Loucy (cell line): ENCODE results near the gene GPR156.

Source experiments
- H2AFZ ChIP-seq: fragments of 200-600 bp; sonication (generic); 2 replicates; pipeline ENCODE4 v1.6.0; 2016; ENCODE audit warnings: antibody characterized with exemption, mild to moderate bottlenecking, low read length, moderate library complexity
- H3F3A ChIP-seq: fragments of 200-600 bp; 2 replicates; pipeline ENCODE4 v1.6.0; 2016; ENCODE audit warnings: antibody characterized with exemption, low read depth, mild to moderate bottlenecking
- H3K27me3 ChIP-seq: fragments of 200-600 bp; sonication (generic); 2 replicates; pipeline ENCODE4 v1.6.1; 2014; ENCODE audit warnings: low read length, mild to moderate bottlenecking; ENCODE audit not compliant: insufficient read depth, poor library complexity, severe bottlenecking
- H3K36me3 ChIP-seq: fragments of 200-600 bp; sonication (generic); 2 replicates; pipeline ENCODE4 v1.6.1; 2016; ENCODE audit warnings: low read length; ENCODE audit not compliant: insufficient read depth
- H3K4me1 ChIP-seq: fragments of 200-600 bp; sonication (generic); 2 replicates; pipeline ENCODE4 v1.5.1; 2014; ENCODE audit warnings: low read length, mild to moderate bottlenecking; ENCODE audit not compliant: insufficient read depth, poor library complexity, severe bottlenecking
- H3K4me2 ChIP-seq: fragments of 200-600 bp; sonication (generic); 2 replicates; pipeline ENCODE4 v1.6.0; 2014; ENCODE audit warnings: antibody characterized with exemption, low read length, low read depth, mild to moderate bottlenecking; ENCODE audit not compliant: poor library complexity, severe bottlenecking
- H3K4me3 ChIP-seq: fragments of 200-600 bp; sonication (generic); 2 replicates; pipeline ENCODE4 v1.5.1; 2014; ENCODE audit warnings: low read length, mild to moderate bottlenecking, mixed read lengths; ENCODE audit not compliant: poor library complexity, severe bottlenecking
- H3K79me2 ChIP-seq: fragments of 200-600 bp; sonication (generic); 2 replicates; pipeline ENCODE4 v1.6.1; 2014; ENCODE audit warnings: low read length; ENCODE audit not compliant: insufficient read depth
- H3K9ac ChIP-seq: fragments of 200-600 bp; sonication (generic); 2 replicates; pipeline ENCODE4 v1.6.0; 2014; ENCODE audit warnings: mild to moderate bottlenecking, low read depth, low read length, moderate library complexity; ENCODE audit not compliant: poor library complexity, severe bottlenecking
- H3K9me2 ChIP-seq: fragments of 200-600 bp; sonication (generic); replicated peaks from 2 replicates; pipeline ENCODE4 v1.6.1; 2016; ENCODE audit warnings: low read depth, low read length, mixed read lengths
- H3K9me3 ChIP-seq: fragments of 200-600 bp; sonication (generic); 2 replicates; pipeline ENCODE4 v1.6.1; 2014; ENCODE audit warnings: mild to moderate bottlenecking, antibody characterized with exemption, low read length, low read depth; ENCODE audit not compliant: insufficient read depth
- H4K20me1 ChIP-seq: fragments of 200-600 bp; sonication (generic); 2 replicates; pipeline ENCODE4 v1.6.0; 2014; ENCODE audit warnings: antibody characterized with exemption, low read length, mild to moderate bottlenecking; ENCODE audit not compliant: insufficient read depth, poor library complexity, severe bottlenecking
- CTCF ChIP-seq: fragments of 200-600 bp; sonication (generic); conservative IDR thresholded peaks from 2 replicates; pipeline ENCODE4 v1.5.1; 2014; ENCODE audit warnings: mild to moderate bottlenecking, antibody characterized with exemption, low read length
- EZH2phosphoT487 ChIP-seq: fragments of 200-600 bp; IDR thresholded peaks from 2 replicates; pipeline ENCODE4 v1.6.1; 2018; ENCODE audit warnings: antibody characterized with exemption, mild to moderate bottlenecking, moderate library complexity, borderline replicate concordance

The GPR156 gene

GRCh38 chr3:120281261-120281660 lies 3.8 kb downstream of the GPR156 start:
- Histone ChIP-seq H3K4me2 (no peak overlapping the region), H3F3A (no peaks in the 10 kb centered on the region), H3K4me3 (no peak overlapping the region), H3K9me2 (no peaks in the 10 kb centered on the region), H3K9ac (no peak overlapping the region), H3K27me3 (peaks cover 5% of the 10 kb centered on the region), H3K9me3 (no peaks in the 10 kb centered on the region), H3K79me2 (no peaks in the 10 kb centered on the region), H3K4me1 (no peaks in the 10 kb centered on the region), H3K36me3 (no peaks in the 10 kb centered on the region), H4K20me1 (no peaks in the 10 kb centered on the region), H2AFZ (no peak overlapping the region)
- TF ChIP-seq EZH2phosphoT487 (no peak), CTCF (no peak)

GRCh38 chr3:120280566-120280965 lies 4.5 kb downstream of the GPR156 start:
- Histone ChIP-seq H2AFZ (no peak overlapping the region), H3K9me3 (no peaks in the 10 kb centered on the region), H3K4me3 (no peak overlapping the region), H3K4me2 (no peak overlapping the region), H4K20me1 (no peaks in the 10 kb centered on the region), H3K9ac (no peak overlapping the region), H3K9me2 (no peaks in the 10 kb centered on the region), H3K27me3 (peaks cover 5% of the 10 kb centered on the region), H3F3A (no peaks in the 10 kb centered on the region), H3K4me1 (no peaks in the 10 kb centered on the region), H3K36me3 (no peaks in the 10 kb centered on the region), H3K79me2 (no peaks in the 10 kb centered on the region)
- TF ChIP-seq EZH2phosphoT487, result no peak
- no peak for TF ChIP-seq CTCF

- no peaks in the 10 kb centered on the region for H3K9me3 ChIP-seq
- no peaks in the 10 kb centered on the region for H3K4me1 ChIP-seq
- H3F3A ChIP-seq, result no peaks in the 10 kb centered on the region
- no peak overlapping the region for H2AFZ ChIP-seq
- no peaks in the 10 kb centered on the region for H3K79me2 ChIP-seq
- no peak overlapping the region for H3K4me2 ChIP-seq
- TF ChIP-seq EZH2phosphoT487 (no peak), CTCF (no peak)
- no peaks in the 10 kb centered on the region for H3K36me3 ChIP-seq
- H3K9me2 ChIP-seq, result no peaks in the 10 kb centered on the region
- no peak overlapping the region for H3K9ac ChIP-seq
- peaks cover 5% of the 10 kb centered on the region for H3K27me3 ChIP-seq
- H4K20me1 ChIP-seq, result no peaks in the 10 kb centered on the region
- H3K4me3 ChIP-seq, result no peak overlapping the region
Observed at GRCh38 chr3:120280026-120280425, 5.0 kb downstream of the GPR156 start.
